Cardiac fibroblast (primary cell): Measurements from ENCODE around the gene BCO2.
"Not testable (repeated sequence)": the region's sequence is repeated elsewhere in the genome, so short reads cannot be mapped to it uniquely, and the experiment has no call there.

Source experiments
- DNase-seq, 2 donors: peaks; one replicate each; pipeline versions ENCODE4 v3.0.0 to v3.0.0-alpha.2; 2010; ENCODE audit warnings: low read depth in 2 of 2
- H3K4me3 ChIP-seq, 2 donors: replicated peaks in 1 of 2; 1 replicate in 1 of 2; 2 replicates in 1 of 2; pipeline ENCODE4 v1.5.1; 2011; ENCODE audit warnings: low read depth in 2 of 2, low read length in 2 of 2, mild to moderate bottlenecking in 2 of 2, moderate library complexity in 1 of 2
- TF ChIP-seq, protein P1 (sequence below): IDR thresholded peaks from one replicate; pipeline ENCODE4 v1.5.1; 2011; ENCODE audit warnings: low read depth, mild to moderate bottlenecking, low read length, inconsistent platforms

BCO2 gene

DNA sequence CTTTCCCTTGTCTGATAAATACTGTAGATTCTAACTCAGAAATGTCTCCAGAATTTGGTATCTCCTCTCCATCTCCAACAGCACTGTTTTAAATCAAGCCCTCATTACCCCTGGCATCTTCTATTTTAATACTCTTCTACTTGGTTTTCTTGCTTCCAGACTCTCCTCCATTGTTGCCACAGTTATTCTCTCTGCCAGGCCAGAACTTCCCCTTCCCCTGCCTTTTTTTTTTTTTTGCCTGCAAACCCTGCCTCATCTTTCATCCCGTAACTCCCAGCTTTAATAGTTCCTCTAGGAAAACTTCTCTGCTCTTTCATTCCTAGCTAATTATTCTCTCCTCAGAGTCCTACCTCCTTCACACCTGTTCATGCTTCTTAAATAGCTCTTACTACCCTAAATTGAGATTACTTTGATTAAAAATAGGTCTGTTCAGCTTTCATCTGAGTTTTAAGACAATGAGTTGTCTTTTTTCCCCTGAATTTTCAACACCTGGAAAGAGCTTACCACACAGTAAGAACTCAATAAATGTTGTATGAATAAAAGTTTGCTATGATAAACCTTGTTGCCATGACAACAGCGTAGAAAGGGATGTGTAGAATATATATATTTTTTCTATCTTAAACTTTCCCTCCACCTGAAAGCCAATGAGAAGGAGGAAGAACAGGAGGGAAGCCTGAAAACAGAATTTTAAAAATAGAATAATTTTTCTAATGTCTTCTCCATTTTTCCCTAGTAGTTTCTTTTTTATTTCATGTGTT, 15.0 kb upstream of the BCO2 start:
- H3K4me3 ChIP-seq = no peak overlapping the region
- DNase-seq = no peak
- TF ChIP-seq, protein P1, sequence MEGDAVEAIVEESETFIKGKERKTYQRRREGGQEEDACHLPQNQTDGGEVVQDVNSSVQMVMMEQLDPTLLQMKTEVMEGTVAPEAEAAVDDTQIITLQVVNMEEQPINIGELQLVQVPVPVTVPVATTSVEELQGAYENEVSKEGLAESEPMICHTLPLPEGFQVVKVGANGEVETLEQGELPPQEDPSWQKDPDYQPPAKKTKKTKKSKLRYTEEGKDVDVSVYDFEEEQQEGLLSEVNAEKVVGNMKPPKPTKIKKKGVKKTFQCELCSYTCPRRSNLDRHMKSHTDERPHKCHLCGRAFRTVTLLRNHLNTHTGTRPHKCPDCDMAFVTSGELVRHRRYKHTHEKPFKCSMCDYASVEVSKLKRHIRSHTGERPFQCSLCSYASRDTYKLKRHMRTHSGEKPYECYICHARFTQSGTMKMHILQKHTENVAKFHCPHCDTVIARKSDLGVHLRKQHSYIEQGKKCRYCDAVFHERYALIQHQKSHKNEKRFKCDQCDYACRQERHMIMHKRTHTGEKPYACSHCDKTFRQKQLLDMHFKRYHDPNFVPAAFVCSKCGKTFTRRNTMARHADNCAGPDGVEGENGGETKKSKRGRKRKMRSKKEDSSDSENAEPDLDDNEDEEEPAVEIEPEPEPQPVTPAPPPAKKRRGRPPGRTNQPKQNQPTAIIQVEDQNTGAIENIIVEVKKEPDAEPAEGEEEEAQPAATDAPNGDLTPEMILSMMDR = no peak

DNA sequence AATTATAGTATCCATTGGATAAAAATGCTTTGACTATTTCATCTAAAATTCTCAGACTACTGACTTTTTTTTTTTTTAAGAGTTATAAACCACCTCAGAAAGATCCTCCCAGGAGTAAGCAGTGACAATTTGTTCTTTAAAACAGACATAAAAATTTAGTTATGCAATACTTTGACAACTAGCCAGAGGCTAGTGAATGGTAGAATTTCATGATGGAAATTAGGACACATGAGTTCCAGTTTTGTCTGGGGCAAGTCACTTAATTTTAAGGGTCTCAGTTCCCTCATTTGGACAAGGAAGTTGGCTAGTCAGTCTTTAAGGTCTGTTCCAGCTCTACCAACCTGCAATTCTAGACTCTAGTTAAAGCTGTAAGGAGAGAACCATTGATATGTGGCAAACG, 14.3 kb upstream of the BCO2 start:
- no peak overlapping the region for H3K4me3 ChIP-seq
- DNase-seq = peak; percentile 32 to 42
- TF ChIP-seq, protein P1 = no peak

DNA sequence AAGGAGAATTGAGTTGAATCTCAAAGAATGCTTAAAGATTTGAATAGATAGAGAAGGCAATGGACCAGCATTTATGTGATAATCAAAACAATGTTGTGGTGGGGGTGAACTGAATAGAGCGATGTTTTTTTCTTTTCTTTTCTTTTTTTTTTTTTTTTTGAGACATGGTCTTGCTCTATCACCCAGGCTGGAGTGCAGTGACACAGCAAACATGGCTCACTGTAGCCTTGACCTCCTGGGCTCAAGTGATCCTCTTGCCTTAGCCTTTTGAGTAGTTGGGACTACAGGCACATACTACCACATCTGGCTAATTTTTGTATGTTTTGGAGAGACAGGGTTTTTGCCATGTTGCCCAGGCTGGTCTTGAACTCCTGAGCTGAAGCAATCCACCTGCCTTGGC, 13.1 kb upstream of the BCO2 start:
- not testable (repeated sequence) for H3K4me3 ChIP-seq, DNase-seq

DNA sequence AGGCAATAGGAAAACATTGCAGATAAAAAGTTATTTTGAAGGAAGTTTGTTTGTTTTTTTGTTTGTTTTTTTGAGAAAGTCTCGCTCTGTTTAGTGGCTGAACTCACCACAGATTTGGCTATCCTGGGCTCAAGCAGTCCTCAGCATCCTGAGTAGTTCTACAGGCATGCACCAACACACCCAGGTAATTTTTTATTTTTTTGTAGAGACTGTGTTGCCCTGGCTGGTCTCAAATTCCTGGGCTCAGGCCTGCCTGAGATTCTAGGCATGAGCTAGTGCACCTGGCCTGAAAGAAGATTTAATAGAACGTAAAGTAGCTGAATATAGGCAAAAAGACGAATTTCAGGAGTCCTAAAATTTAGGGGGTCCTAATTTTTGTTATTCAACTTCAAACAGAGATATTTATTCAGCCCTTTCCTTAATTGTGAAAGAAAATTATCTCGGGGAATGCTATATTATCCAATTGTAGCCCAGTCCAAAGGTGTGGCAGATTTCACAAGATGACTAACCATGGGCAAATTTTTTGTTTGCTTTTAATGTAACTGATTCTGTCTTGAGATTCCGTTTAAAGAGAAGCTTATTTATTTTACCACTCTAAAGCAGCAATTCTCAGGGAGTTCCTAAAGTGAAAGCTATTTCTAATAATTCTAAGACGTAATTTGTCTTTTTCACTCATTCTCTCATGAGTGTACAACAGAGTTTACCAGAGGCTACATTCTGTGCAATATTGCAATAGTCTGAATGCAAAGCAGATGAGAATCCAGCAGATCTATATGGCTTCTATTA, 12.4 kb upstream of the BCO2 start:
- no peak overlapping the region for H3K4me3 ChIP-seq
- DNase-seq = peak in 1 of 2 donors; percentile 33
- TF ChIP-seq, protein P1 = no peak

DNA sequence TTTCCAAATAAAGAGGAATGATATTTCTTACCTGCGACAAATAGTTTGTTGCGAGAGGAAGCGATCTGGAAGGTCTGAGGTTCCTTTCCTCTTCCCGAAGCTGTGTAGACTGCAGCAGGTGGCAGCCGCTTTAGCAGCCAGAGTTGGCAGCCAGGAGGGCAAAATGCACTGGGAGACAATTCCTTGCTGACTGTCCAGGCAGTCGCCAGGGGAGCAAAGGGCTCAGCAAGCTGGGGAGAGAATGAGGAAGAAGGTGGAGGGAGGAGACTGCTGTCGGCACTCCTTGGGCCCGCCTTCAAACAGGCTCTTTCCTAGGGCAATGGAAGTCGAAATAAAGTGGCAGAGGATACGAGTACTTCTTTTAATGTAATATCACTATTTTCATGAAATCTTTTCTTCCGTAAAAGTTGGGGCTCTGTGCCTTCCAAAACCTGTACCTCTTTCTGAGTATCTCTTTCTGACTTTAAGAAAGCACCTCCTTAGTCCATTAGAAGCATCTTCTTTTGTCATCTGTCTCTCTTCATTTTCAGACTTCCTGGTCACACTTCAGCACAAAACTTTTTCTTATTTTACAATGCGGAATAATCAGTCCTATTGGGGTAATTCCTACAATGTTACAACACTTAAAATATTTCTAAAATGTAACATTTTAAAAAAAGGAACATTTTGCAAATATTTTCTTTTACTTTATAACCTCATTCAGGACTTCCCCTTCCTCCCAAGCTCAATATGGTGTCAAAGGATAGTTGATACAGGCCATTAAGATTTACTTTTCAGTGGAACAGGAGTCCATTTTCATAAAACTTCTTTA, 11.2 kb upstream of the BCO2 start, which contains the start of gene IL18:
Gene IL18 (minus strand): TSS at position 220 of the 811 bp plus-strand sequence. CDS start 9,041 bp downstream, outside the sequence.
- no peak within 1 kb of the TSS for H3K4me3 ChIP-seq
- no peak for DNase-seq
- TF ChIP-seq, protein P1 = no peak

DNA sequence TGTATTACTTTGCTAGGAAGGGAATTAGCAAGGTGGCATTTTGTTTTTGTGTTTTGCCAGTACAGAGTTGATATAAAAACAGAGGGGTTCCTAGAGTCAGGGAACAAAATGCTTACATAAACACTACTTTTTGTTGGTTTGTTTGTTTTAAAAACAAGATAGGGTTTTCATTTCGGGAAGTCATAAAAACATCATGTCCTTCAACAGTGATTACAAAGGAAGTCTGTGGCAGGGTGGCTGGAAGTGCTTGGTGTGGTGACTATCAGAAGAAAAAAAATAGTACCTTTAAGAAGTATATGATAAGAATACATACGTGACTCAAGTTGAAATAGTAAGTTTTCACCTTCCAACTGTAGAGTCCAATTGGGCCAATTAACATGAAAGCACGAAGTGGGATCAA, 10.3 kb upstream of the BCO2 start:
- TF ChIP-seq, protein P1 = no peak
- no peak overlapping the region for H3K4me3 ChIP-seq
- no peak for DNase-seq

DNA sequence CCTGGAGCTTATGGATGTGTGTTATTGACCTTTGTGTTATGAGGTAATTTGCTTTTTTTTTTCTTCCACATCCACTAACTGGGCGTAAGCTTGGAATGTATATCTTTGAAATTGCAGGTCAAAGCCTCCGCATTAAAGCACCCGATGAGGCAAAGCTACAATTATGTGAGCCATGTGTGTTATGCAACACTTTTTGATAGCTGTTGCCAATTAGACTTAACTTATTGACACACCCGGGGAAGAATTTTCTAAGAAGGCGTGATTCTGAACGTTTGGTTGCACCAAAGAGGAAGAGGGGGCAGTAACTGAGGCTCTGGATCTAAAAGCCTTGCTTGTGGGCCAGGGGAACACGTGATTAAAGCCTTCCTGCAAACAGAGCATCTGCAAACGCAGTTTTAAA, 8.8 kb upstream of the BCO2 start:
- no peak overlapping the region for H3K4me3 ChIP-seq
- DNase-seq = peak; percentile 45 to 52
- TF ChIP-seq, protein P1 = no peak
